HL-60/S4 treated with retinoic acid at 250 ng/mL for 4 days and 3 days (cell line): ENCODE measurements around the gene IQSEC1.

Source experiments
- in situ Hi-C: fragments of 300-500 bp; cut with MboI; formaldehyde crosslinking; loops from 2 replicates; pipeline ENCODE4 v1.7.0; 2022; ENCODE audit warnings: low sequenced_read_pairs

Gene IQSEC1

GRCh38 chr3:13018561-13019242 is 54.5 kb downstream of the IQSEC1 start:
- in situ Hi-C loops = no loop called here

- in situ Hi-C loops = no loop called here
Observed at GRCh38 chr3:13018043-13018451, 55.2 kb downstream of the IQSEC1 start.

- in situ Hi-C loops = no loop called here
Observed at GRCh38 chr3:13017361-13018042, 55.7 kb downstream of the IQSEC1 start.

GRCh38 chr3:13016721-13017255 is 56.4 kb downstream of the IQSEC1 start:
- in situ Hi-C loops = no loop called here

GRCh38 chr3:13016083-13016720 is 57.0 kb downstream of the IQSEC1 start:
- in situ Hi-C loops = no loop called here

GRCh38 chr3:13015286-13016082 is 57.7 kb downstream of the IQSEC1 start:
- in situ Hi-C loops = no loop called here

- in situ Hi-C loops = no loop called here
Observed at GRCh38 chr3:13014755-13015285, 58.4 kb downstream of the IQSEC1 start.

- in situ Hi-C loops = no loop called here
Observed at GRCh38 chr3:13013994-13014754, 59.1 kb downstream of the IQSEC1 start.

GRCh38 chr3:13013566-13013965 is 59.7 kb downstream of the IQSEC1 start:
- in situ Hi-C loops = no loop called here

- in situ Hi-C loops = no loop called here
Observed at GRCh38 chr3:13013151-13013561, 60.1 kb downstream of the IQSEC1 start.

GRCh38 chr3:13012221-13012691 is 61.0 kb downstream of the IQSEC1 start:
- in situ Hi-C loops = no loop called here

- in situ Hi-C loops = no loop called here
Observed at GRCh38 chr3:13011573-13012220, 61.5 kb downstream of the IQSEC1 start.

GRCh38 chr3:13010780-13011572 is 62.3 kb downstream of the IQSEC1 start:
- in situ Hi-C loops = no loop called here

GRCh38 chr3:13009946-13010315 is 63.3 kb downstream of the IQSEC1 start:
- in situ Hi-C loops = no loop called here

- in situ Hi-C loops = no loop called here
Observed at GRCh38 chr3:13009132-13009945, 63.9 kb downstream of the IQSEC1 start.

- in situ Hi-C loops = no loop called here
Observed at GRCh38 chr3:13008155-13008995, 64.9 kb downstream of the IQSEC1 start.
